Measurements from ENCODE around the gene PTX3.

PTX3 gene

GRCh38 chr3:157436583-157437291 lies at the start of gene PTX3:
PTX3 (plus strand) TSS chr3:157436850; CDS start chr3:157436934, 84 bp downstream.
- DNase-seq, result no peak

DNA sequence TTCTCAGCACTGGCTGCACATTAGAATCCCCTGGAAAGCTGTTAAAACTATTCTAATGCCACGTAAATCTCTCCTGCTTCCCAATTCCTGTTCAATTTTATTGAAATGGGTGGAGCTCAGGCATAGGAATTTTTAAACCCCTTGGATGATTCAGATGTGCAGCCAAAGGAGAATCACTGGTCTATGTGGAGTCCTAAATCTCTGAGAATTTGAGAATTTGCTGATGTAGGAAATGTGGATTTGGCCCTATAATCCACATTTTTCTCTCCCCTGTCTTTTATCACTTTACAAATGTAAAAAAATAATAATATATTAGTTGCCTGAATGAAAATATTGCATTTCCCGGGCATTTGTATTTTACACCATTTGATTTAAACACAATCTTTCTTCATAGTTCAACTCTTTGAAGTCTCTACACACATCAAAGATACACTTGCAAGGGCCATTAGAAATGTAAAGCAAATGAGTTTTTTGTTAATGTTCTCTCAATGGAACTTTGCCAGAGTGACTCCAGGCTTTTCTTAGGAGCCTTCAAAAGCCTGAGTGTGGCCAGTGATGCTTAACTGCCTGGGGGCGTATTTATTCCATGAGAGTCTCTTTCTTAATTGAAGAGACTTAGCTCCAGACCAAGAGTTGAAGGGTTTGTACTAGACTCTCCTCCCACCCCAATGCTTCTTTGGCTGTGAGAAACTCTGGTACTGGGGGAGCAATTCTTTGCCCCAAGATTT lies 48.8 kb upstream of the PTX3 start:
- DNase-seq, result no peak

DNA sequence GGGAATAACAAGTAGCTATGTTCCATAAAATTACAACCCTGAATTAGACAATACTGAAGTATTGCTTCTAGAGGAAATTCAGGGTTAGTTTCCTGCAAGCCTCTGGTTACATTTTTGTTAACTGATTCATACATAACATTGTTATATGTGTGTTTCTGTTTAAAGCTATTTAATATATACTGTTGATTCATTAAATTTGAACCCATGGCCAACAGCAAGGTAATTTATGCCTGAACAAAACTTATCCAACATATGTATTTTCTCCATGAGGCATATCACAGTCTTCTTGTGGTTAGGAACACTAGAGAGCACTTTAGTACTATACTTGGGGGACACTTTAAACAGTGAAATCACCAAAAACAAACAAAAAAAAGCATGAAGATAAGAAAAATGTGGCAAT lies 47.7 kb upstream of the PTX3 start:
- DNase-seq, result no peak

GRCh38 chr3:157390713-157391515 lies 45.7 kb upstream of the PTX3 start:
- no peak for DNase-seq

DNA sequence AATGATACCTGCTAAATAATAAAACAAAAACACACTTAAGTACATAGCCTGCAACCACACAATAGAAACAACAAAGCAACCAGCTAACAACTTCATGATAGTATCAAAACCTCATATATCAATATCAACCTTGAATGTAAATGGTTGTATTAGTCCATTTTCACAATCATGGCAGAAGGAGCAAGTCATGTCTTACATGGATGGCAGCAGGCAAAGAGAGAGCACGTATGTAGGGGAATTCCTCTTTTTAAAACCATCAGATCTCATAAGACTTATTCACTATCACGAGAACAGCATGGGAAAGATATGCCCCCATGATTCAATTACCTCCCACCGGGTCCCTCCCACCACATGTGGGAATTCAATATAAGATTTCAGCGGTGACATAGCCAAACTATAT lies 44.5 kb upstream of the PTX3 start:
- no peak for DNase-seq

DNA sequence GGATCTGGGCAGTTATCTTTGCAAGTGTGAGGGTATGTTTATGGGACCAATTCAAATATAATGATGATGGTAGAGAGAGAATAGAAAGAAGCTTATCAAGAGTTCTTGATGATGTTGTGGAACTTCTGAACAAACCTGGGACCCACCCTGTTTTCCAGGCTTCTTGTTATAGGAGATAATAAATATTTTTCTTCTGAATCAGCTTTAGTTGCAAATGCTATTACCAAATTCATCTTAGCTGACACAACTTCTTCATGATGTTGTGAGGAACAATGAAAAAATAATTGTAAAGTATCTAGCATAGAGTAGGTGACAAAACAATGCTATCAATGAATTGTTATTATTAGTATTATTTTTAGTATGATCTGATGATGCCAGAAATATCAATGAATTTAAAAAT lies 43.5 kb upstream of the PTX3 start:
- DNase-seq, result no peak

DNA sequence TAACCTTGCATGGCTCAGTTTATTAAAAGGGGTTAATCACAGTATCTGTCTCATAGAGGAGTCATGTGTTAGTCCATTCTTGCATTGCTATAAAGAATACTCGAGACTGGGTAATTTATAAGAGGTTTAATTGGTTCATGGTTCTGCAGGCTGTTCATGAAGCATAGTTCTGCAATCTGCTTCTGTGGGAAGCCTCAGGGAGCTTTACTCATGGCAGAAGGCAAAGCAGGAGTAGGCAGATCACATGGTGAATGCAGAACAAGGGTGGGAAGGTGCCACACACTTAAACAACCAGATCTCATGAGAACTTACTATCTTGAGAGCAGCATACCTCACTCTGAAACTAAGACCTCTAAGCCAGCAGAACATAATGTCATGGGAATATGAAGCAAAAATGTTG lies 42.2 kb upstream of the PTX3 start:
- DNase-seq, result no peak

DNA sequence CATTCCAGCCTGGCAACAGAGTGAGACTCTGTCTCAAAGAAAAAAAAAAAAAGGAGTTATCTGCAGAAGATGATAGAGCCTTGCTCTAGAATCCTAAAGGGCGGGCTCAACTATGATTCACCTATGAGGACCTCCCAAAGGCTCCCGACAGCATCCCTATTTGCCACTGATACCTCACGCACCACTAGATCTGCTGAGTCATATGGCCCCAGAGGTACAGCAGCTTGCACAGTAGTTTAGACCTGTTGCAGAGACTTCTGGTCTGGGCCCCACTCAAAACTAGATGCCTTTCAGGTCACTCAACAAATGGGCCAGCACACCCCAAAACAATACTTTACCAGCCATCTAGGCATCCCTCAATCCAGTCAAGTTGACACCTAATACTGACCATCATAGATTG lies 38.1 kb upstream of the PTX3 start:
- no peak for DNase-seq

GRCh38 chr3:157404381-157404780 lies 32.3 kb upstream of the PTX3 start:
- no peak for DNase-seq

- DNase-seq, result no peak
These were observed 31.2 kb upstream of the PTX3 start for GRCh38 chr3:157405457-157405856.

DNA sequence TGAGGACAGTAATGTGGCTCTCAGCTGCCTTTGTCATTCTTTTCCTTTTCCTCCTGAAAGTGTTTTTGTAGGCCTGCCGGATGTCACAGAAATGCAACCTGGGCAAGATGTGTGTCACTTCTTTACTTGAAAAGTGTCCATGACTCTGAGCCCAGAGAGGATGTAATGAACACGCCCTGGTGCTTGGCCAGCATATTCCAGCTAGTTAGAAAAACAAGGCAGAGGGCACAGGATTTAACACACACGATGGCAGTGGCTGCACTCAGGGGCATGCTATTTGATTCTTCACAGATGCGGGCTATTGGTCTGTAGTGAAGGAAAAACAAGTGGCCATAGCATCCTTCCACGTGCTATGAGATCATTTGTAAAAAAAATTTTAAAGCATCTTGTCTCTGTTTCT lies 30.3 kb upstream of the PTX3 start:
- DNase-seq, result no peak

GRCh38 chr3:157407769-157408168 lies 28.9 kb upstream of the PTX3 start:
- DNase-seq, result no peak

DNA sequence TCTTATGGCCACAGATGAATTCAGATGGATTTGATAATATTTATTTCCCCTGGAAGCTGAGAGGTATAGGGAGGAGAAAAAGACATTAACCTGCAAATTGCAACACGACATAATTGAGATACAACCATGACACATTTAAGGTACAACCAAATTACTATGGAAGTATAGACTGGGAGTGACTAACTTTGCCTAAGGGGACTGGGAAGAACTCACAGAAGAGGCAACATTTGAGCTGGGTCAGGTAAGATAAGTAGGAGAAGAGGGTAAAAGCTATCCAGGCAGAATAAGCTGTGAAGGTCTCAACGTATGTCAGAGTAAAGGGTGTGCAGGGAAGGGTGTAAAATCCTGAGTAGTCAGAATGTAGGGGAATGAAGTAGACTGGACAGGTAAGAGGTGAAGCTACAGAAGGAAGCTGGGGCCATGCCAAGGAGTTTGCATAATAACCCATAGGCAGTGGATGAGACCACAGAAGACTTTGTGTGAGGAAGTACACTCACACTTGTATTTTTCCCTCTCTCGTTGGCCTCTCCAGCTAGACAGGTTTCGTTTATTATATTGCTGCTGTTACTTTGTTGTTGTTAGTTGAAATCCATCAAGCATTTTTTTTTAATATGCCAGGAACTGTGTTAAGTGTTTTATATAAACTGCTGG lies 28.0 kb upstream of the PTX3 start:
- DNase-seq, result no peak

DNA sequence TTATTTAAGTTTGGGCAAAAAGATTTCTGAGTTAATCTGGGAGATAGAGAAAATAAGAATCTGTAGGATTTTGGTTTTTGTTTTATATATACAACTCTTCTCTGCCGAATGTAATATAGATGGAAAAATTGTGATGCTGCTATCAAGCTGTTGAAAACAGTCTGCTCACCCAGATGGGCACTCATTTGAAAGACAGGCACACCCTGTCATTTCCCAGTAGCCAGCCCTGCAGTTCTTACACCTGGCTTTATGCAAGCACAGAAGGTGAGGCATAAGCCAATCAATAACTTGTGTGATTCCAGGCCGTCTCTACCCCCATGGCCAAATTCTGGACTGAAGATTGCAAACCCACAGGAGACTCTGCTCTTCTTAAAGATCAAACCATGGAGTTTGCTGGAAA lies 27.1 kb upstream of the PTX3 start:
- no peak for DNase-seq

DNA sequence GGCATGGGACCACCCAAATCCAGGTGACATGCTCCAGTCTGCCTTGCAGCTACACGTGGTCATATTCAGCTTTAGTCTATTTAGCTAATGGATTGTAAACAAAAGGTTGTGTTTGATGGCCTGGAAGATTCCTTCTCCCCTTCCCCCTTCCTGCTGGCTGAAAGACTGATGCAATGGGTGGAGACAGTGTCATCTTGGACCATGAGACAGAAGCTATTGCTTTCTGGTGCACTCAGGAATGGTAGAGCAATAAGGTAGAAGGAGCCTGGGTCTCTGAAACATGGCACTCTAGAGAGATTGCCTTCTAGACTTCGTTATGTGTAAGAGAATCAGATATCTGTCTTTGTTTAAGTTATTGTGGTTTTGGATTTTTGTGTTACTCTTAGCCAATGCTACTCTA lies 25.7 kb upstream of the PTX3 start:
- DNase-seq, result no peak

DNA sequence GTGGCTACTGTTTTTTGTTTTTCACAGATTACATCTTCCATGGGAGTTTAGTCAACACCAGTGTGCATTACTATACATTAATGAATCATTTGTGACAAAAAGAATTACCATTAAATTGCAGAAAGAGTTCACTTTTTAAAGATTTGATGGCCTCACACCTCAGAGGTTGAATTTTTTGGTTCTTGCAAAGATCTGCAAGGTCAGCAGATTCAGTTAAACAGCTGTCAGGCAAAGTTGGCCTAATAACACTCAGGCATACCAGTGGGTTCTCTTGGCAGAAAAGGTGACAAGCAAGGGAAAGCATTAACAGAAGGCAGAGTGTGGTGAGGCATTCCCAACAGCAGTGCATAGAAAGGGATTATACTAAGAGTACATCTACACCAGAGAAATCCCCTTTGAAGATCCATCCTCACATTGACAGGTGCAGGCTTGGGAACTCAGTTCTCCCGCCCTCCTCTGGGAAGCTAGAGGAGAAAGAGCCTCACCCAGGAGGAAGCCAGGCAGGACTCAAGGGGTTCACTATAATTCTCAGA lies 24.3 kb upstream of the PTX3 start:
- DNase-seq, result no peak

DNA sequence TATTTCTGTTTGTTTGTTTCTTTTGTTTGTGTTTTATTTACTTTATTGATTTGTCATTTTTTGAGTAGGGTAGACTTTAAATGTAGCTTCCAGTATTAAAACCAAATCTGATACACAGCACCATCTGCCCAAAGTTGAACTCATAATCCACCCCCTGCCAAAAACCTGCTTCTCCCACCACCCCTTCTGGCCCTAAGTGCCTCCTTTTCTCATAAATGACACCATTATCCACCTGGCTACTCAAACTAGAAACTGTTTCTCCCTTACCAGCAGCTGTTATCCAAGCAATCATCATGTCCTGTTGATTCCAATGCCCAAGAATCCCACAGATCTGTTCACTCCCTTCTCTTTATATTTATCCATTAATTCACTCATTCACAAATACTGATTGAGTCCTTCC lies 21.8 kb upstream of the PTX3 start:
- no peak for DNase-seq

DNA sequence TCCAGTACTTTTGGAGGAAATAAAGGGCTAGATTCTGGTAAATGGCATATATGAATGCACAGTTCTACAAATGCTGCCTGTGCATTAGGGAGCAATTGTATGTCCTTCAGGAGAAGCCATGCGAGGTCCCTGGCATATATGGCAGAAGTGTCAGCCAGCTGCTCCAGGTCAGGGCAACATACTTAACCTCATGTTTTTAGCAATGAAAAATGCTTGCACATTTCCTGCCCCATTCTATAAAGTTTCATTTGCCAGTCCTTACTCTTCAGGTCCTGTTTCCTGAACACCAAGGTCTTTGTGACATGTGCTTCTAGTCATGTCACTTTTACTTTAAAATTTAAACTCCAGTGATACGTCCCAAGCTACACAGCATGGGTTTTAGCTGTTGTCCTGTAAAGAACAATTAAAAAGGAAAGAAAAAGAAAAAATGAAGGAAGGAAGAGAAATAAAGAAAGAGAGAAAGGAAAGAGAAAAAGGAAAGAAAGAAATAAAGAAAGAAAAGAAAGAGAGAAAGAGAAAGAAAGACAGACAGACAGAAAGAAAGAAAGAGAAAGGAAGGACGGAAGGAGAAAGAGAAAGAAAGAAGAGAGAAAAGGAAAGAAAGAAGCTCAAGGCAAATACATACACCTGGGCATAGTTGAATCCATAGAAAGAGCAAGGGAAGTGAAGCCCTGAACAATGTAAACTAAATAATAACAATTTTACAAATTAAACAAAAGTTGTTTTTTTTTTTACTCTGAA lies 20.1 kb upstream of the PTX3 start:
- DNase-seq, result no peak

GRCh38 chr3:157417247-157417646 lies 19.4 kb upstream of the PTX3 start:
- DNase-seq, result no peak

- DNase-seq, result no peak
These were observed 18.5 kb upstream of the PTX3 start for GRCh38 chr3:157418104-157418503.

- no peak for DNase-seq
These were observed 16.0 kb upstream of the PTX3 start for GRCh38 chr3:157420606-157421130.

- DNase-seq, result no peak
These were observed 13.3 kb upstream of the PTX3 start for GRCh38 chr3:157423337-157423736.

All from NCI-H345 (cell line).